GM12878 (cell line): ENCODE data around the gene AXDND1.

Experiments
- CHD1 ChIP-seq: IDR thresholded peaks from 2 replicates; pipeline ENCODE4 v1.6.1; 2012; ENCODE audit warnings: low read depth, low read length, improper control_type of control experiment
- EZH2 ChIP-seq: IDR thresholded peaks from 2 replicates; pipeline ENCODE4 v1.6.1; 2012; ENCODE audit warnings: low read depth, mild to moderate bottlenecking, control low read depth, inconsistent platforms, low read length, borderline replicate concordance; ENCODE audit not compliant: control insufficient read depth
- HDAC6 ChIP-seq: fragments of 200-600 bp; sonication (generic); IDR thresholded peaks from one replicate; pipeline ENCODE4 v1.8.0; 2017; ENCODE audit warnings: antibody characterized with exemption; ENCODE audit not compliant: unreplicated experiment
- JUND ChIP-seq: IDR thresholded peaks from 2 replicates; pipeline ENCODE4 v1.6.1; 2012; ENCODE audit warnings: low read depth, mild to moderate bottlenecking, low read length, improper control_type of control experiment, moderate library complexity
- RCOR1 ChIP-seq: conservative IDR thresholded peaks from 2 replicates; pipeline ENCODE4 v1.6.1; 2012; ENCODE audit warnings: low read depth, low read length, improper control_type of control experiment
- TARDBP ChIP-seq: IDR thresholded peaks from 2 replicates; pipeline ENCODE4 v1.6.1; 2016; ENCODE audit warnings: borderline replicate concordance
- TF ChIP-seq, protein P1 (sequence below), 3 experiments: IDR thresholded peaks in 2 of 3; conservative IDR thresholded peaks in 1 of 3; 2 replicates each; pipeline ENCODE4 v1.5.1; 2011; ENCODE audit warnings: low read depth in 3 of 3, low read length in 3 of 3, mild to moderate bottlenecking in 3 of 3, control low read depth in 2 of 3, moderate library complexity in 2 of 3, inconsistent platforms in 1 of 3, mixed read lengths in 1 of 3; ENCODE audit not compliant: control insufficient read depth in 2 of 3, insufficient read depth in 1 of 3; ENCODE audit errors: extremely low read depth in 1 of 3

DNA sequence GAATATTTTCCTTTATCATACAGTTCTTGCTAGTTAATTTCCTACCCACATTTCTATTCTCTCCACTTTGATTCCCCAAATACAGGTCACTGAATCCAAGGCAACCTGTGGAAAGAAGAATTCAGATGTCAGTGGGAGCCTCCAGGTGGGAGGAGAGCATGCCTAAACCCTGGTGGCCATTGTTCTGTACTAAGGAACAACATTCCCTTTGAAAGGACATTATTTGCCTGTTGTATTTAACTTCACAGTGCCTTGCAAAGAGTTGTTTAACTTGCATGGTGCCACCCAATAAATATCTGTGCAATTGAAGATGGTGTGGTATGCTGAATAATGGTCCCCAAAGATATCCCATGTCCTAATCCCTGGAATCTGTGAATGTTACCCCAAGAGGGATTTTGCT, 188.7 kb downstream of the AXDND1 start:
- TF ChIP-seq, protein P1, sequence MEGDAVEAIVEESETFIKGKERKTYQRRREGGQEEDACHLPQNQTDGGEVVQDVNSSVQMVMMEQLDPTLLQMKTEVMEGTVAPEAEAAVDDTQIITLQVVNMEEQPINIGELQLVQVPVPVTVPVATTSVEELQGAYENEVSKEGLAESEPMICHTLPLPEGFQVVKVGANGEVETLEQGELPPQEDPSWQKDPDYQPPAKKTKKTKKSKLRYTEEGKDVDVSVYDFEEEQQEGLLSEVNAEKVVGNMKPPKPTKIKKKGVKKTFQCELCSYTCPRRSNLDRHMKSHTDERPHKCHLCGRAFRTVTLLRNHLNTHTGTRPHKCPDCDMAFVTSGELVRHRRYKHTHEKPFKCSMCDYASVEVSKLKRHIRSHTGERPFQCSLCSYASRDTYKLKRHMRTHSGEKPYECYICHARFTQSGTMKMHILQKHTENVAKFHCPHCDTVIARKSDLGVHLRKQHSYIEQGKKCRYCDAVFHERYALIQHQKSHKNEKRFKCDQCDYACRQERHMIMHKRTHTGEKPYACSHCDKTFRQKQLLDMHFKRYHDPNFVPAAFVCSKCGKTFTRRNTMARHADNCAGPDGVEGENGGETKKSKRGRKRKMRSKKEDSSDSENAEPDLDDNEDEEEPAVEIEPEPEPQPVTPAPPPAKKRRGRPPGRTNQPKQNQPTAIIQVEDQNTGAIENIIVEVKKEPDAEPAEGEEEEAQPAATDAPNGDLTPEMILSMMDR (IDR thresholded peaks at IDR 0.05 in 2 of 3, conservative IDR thresholded peaks at IDR 0.05 in 1 of 3; ENCODE audit: control insufficient read depth in 2 of 3, extremely low read depth in 1 of 3, insufficient read depth in 1 of 3, low read depth in 3 of 3, low read length in 3 of 3): no peak
- TF ChIP-seq HDAC6 (no peak), RCOR1 (no peak), TARDBP (no peak), EZH2 (no peak), JUND (no peak), CHD1 (no peak)
